ENCODE measurements around the gene COQ2. TPM values are rescaled to one million over a fixed set of nuclear protein-coding genes. Genes with fewer than 3 reads are reported as not detected.

COQ2 gene
- polyA plus RNA-seq, 1 donor (not counting 4 experiments of a cell fraction or from before 2014, with no cell fraction given) = 29.1 TPM

DNA sequence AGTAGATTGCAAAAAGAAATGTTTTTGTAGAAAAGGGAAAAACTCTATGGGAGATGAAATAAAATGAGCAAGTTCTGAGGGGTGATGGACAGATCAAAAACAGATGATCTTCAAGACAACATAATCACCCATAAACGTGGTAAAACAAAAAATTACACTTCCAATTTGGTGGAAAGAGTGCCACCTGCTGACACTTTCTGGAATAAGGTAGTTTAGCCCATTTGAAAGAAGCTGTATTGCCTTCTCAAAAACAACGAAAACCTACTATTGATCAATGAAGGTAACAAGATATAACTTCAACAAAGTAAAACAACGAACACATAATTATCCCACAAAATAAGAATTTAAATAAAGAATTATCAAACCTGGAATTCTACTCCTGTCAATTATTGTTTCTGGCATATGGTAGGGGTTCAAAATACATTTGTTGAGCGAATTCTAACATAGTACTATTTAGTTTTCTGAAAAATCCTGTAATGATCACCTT, 2.5 kb downstream of the COQ2 start:
- Histone ChIP-seq H3K27me3 (ENCODE audit: control insufficient read depth, extremely low read depth, insufficient read depth, low read length) (no peaks in the 10 kb centered on the region), H3K9me1 (ENCODE audit: control insufficient read depth, extremely low read depth, insufficient read depth, low read length) (no peaks in the 10 kb centered on the region), H4K20me1 (ENCODE audit: control insufficient read depth, extremely low read depth, insufficient read depth, low read length) (no peaks in the 10 kb centered on the region), H3K4me3 (ENCODE audit: control insufficient read depth in 2 of 3, extremely low read depth in 1 of 3, insufficient read depth in 2 of 3, low read depth in 1 of 3, low read length in 3 of 3) (no peak overlapping the region), H3K9me3 (ENCODE audit: control insufficient read depth, low read depth, low read length) (no peaks in the 10 kb centered on the region), H3K36me3 (ENCODE audit: control insufficient read depth in 2 of 2, extremely low read depth in 1 of 2, insufficient read depth in 2 of 2, low read length in 2 of 2) (peaks cover 0 to 3% of the 10 kb centered on the region in 2 experiments), H3K4me2 (ENCODE audit: control insufficient read depth, extremely low read depth, insufficient read depth, low read depth, low read length) (peak overlapping the region; percentile 68), H3K79me2 (ENCODE audit: control insufficient read depth, insufficient read depth, low read length) (peaks cover 16% of the 10 kb centered on the region), H3K4me1 (ENCODE audit: control insufficient read depth, extremely low read depth, insufficient read depth, low read length) (peaks cover 31% of the 10 kb centered on the region), H3K9ac (ENCODE audit: control insufficient read depth, extremely low read depth, insufficient read depth, low read length) (no peak overlapping the region), H2AFZ (ENCODE audit: control insufficient read depth, low read length) (no peak overlapping the region), H3K27ac (ENCODE audit: control insufficient read depth, insufficient read depth, low read length) (no peak overlapping the region)
- TF ChIP-seq, protein P1, sequence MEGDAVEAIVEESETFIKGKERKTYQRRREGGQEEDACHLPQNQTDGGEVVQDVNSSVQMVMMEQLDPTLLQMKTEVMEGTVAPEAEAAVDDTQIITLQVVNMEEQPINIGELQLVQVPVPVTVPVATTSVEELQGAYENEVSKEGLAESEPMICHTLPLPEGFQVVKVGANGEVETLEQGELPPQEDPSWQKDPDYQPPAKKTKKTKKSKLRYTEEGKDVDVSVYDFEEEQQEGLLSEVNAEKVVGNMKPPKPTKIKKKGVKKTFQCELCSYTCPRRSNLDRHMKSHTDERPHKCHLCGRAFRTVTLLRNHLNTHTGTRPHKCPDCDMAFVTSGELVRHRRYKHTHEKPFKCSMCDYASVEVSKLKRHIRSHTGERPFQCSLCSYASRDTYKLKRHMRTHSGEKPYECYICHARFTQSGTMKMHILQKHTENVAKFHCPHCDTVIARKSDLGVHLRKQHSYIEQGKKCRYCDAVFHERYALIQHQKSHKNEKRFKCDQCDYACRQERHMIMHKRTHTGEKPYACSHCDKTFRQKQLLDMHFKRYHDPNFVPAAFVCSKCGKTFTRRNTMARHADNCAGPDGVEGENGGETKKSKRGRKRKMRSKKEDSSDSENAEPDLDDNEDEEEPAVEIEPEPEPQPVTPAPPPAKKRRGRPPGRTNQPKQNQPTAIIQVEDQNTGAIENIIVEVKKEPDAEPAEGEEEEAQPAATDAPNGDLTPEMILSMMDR (optimal IDR thresholded peaks at IDR 0.05 in 1 of 3, IDR thresholded peaks at IDR 0.05 in 1 of 3, conservative IDR thresholded peaks at IDR 0.05 in 1 of 3; ENCODE audit: extremely low read depth in 1 of 3, insufficient read depth in 2 of 3, low read length in 3 of 3) = peak in 2 of 3 experiments; percentile 63 to 73
- TF ChIP-seq EZH2 (IDR thresholded peaks at IDR 0.05; ENCODE audit: low read length) = no peak
- dilution Hi-C loops (cut with MboI; ENCODE audit: extremely low pct_ligation_motif_present, low sequenced_read_pairs) = no loop called here
- no peak for DNase-seq (ENCODE audit: low read depth, low spot score)
- FAIRE-seq = no peak

DNA sequence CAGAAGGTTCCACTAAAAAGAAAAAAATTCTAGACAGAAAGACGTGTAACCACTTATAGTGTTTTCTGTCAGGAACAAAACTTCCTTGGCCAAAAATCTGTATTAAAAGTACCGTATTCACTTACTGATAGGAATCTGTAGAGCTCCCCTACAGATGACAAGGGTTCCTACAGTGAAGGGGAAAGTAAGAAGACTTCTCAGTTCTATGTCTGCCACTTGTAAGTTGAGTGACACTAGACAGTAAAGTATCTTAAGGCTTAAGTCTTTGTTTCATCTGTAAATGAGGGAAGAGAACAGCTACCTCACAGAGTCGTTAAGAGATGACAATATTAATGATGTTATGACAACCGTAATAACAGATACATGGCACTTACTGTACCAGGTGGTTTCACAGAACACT, 3.3 kb downstream of the COQ2 start:
- no peak for TF ChIP-seq EZH2 (IDR thresholded peaks at IDR 0.05; ENCODE audit: low read length)
- TF ChIP-seq, protein P1 (optimal IDR thresholded peaks at IDR 0.05 in 1 of 3, IDR thresholded peaks at IDR 0.05 in 1 of 3, conservative IDR thresholded peaks at IDR 0.05 in 1 of 3; ENCODE audit: extremely low read depth in 1 of 3, insufficient read depth in 2 of 3, low read length in 3 of 3) = no peak
- Histone ChIP-seq H3K27ac (ENCODE audit: control insufficient read depth, insufficient read depth, low read length) (no peak overlapping the region), H3K4me2 (ENCODE audit: control insufficient read depth, extremely low read depth, insufficient read depth, low read depth, low read length) (no peak overlapping the region), H3K9me3 (ENCODE audit: control insufficient read depth, low read depth, low read length) (no peaks in the 10 kb centered on the region), H3K36me3 (ENCODE audit: control insufficient read depth in 2 of 2, extremely low read depth in 1 of 2, insufficient read depth in 2 of 2, low read length in 2 of 2) (peaks cover 0 to 3% of the 10 kb centered on the region in 2 experiments), H3K4me3 (ENCODE audit: control insufficient read depth in 2 of 3, extremely low read depth in 1 of 3, insufficient read depth in 2 of 3, low read depth in 1 of 3, low read length in 3 of 3) (no peak overlapping the region), H2AFZ (ENCODE audit: control insufficient read depth, low read length) (no peak overlapping the region), H3K79me2 (ENCODE audit: control insufficient read depth, insufficient read depth, low read length) (peaks cover 16% of the 10 kb centered on the region), H3K27me3 (ENCODE audit: control insufficient read depth, extremely low read depth, insufficient read depth, low read length) (no peaks in the 10 kb centered on the region), H3K4me1 (ENCODE audit: control insufficient read depth, extremely low read depth, insufficient read depth, low read length) (peaks cover 28% of the 10 kb centered on the region), H3K9me1 (ENCODE audit: control insufficient read depth, extremely low read depth, insufficient read depth, low read length) (no peaks in the 10 kb centered on the region), H3K9ac (ENCODE audit: control insufficient read depth, extremely low read depth, insufficient read depth, low read length) (no peak overlapping the region), H4K20me1 (ENCODE audit: control insufficient read depth, extremely low read depth, insufficient read depth, low read length) (no peaks in the 10 kb centered on the region)
- FAIRE-seq (no peak), DNase-seq (ENCODE audit: low read depth, low spot score) (no peak)
- dilution Hi-C loops (cut with MboI; ENCODE audit: extremely low pct_ligation_motif_present, low sequenced_read_pairs) = no loop called here
